HG03558 (cell line): ENCODE measurements around the gene KCNB1.

Experiments used
- ATAC-seq: cut with Tn5 transposase; IDR thresholded peaks from one replicate; pipeline ENCODE4 v1.9.1; 2021; ENCODE audit warnings: moderate number of reproducible peaks; ENCODE audit not compliant: unreplicated experiment; ENCODE audit errors: extremely low read depth

Gene KCNB1

GRCh38 chr20:49503176-49503575 is 20.7 kb upstream of the KCNB1 start:
- no peak for ATAC-seq

- no peak for ATAC-seq
These were observed 19.4 kb upstream of the KCNB1 start for GRCh38 chr20:49501917-49502316.

GRCh38 chr20:49497398-49497669 is 14.9 kb upstream of the KCNB1 start:
- ATAC-seq = no peak

GRCh38 chr20:49496553-49497397 is 14.3 kb upstream of the KCNB1 start:
- ATAC-seq = no peak

GRCh38 chr20:49496043-49496442 is 13.6 kb upstream of the KCNB1 start:
- no peak for ATAC-seq

GRCh38 chr20:49490689-49491088 is 8.2 kb upstream of the KCNB1 start:
- no peak for ATAC-seq

GRCh38 chr20:49489688-49490087 is 7.2 kb upstream of the KCNB1 start:
- ATAC-seq = no peak

- no peak for ATAC-seq
These were observed 3.6 kb upstream of the KCNB1 start for GRCh38 chr20:49486064-49486463.

- ATAC-seq = no peak
These were observed 3.1 kb upstream of the KCNB1 start for GRCh38 chr20:49485563-49485962.

GRCh38 chr20:49484180-49485140 is 2.0 kb upstream of the KCNB1 start:
- no peak for ATAC-seq

GRCh38 chr20:49483696-49484123 is 1.2 kb upstream of the KCNB1 start:
- no peak for ATAC-seq

- no peak for ATAC-seq
These were observed 689 bp upstream of the KCNB1 start for GRCh38 chr20:49483018-49483695.

GRCh38 chr20:49482173-49482572 is 295 bp downstream of the KCNB1 start:
- ATAC-seq = no peak

GRCh38 chr20:49481116-49481515 is 1.4 kb downstream of the KCNB1 start:
- ATAC-seq = no peak

- ATAC-seq = no peak
These were observed 2.2 kb downstream of the KCNB1 start for GRCh38 chr20:49480236-49480635.

- no peak for ATAC-seq
These were observed 2.7 kb downstream of the KCNB1 start for GRCh38 chr20:49479785-49480184.

GRCh38 chr20:49478754-49479689 is 3.4 kb downstream of the KCNB1 start:
- ATAC-seq = no peak

- ATAC-seq = no peak
These were observed 4.2 kb downstream of the KCNB1 start for GRCh38 chr20:49478266-49478665.

GRCh38 chr20:49477200-49477599 is 5.3 kb downstream of the KCNB1 start:
- ATAC-seq = no peak

GRCh38 chr20:49476016-49476355 is 6.5 kb downstream of the KCNB1 start:
- ATAC-seq = no peak
